ENCODE results near the gene ZFPM1. TPM values are rescaled to one million over a fixed set of nuclear protein-coding genes. Genes with fewer than 3 reads are reported as not detected.

ZFPM1 gene
- total and polyA plus RNA-seq, 12 donors, result 0.37 to 23.8 (median 3.5) TPM

DNA sequence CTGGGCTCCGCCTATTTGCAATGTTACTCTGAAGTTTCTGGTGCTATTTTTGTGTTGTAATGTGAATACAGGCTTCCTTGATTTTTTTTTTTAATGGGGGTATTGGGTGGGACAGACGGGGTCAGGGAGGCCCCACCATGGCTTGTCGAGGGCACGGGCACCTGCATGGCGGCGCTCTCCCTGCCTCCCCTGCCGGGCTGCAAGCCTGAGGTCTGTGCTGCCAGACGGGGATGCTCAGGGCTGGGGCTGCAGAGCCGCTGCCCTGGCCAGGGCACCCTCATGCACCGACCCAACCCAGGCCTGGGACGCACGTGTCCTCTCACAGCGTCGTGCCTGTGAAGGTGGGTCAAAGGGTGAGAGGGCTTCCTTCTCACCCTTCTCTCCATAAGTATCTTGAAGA lies 13.0 kb upstream of the ZFPM1 start:
- Histone ChIP-seq H3K27ac (no peak overlapping the region), H3K4me1 (replicated peaks in 1 of 2) (no peaks in the 10 kb centered on the region), H3K27me3 (no peaks in the 10 kb centered on the region), H3K4me3 (no peak overlapping the region), H3K36me3 (replicated peaks in 1 of 2) (no peaks in the 10 kb centered on the region), H3K9me3 (replicated peaks in 1 of 3) (no peaks in the 10 kb centered on the region)
- WGBS, 4 donors, result 68 to 81% (median 79%) methylated on average over 7 to 14 of the region's 14 CpGs
- DNase-seq, result no peak
- TF ChIP-seq POLR2A (IDR thresholded peaks at IDR 0.05), result no peak
- TF ChIP-seq, protein P1, sequence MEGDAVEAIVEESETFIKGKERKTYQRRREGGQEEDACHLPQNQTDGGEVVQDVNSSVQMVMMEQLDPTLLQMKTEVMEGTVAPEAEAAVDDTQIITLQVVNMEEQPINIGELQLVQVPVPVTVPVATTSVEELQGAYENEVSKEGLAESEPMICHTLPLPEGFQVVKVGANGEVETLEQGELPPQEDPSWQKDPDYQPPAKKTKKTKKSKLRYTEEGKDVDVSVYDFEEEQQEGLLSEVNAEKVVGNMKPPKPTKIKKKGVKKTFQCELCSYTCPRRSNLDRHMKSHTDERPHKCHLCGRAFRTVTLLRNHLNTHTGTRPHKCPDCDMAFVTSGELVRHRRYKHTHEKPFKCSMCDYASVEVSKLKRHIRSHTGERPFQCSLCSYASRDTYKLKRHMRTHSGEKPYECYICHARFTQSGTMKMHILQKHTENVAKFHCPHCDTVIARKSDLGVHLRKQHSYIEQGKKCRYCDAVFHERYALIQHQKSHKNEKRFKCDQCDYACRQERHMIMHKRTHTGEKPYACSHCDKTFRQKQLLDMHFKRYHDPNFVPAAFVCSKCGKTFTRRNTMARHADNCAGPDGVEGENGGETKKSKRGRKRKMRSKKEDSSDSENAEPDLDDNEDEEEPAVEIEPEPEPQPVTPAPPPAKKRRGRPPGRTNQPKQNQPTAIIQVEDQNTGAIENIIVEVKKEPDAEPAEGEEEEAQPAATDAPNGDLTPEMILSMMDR (IDR thresholded peaks at IDR 0.05), result no peak
- intact Hi-C loops (cut with DNase I), result loop anchor here (5.0 kb wide), 1 partner anchor 122 kb away; no protein-coding TSS in a partner anchor

DNA sequence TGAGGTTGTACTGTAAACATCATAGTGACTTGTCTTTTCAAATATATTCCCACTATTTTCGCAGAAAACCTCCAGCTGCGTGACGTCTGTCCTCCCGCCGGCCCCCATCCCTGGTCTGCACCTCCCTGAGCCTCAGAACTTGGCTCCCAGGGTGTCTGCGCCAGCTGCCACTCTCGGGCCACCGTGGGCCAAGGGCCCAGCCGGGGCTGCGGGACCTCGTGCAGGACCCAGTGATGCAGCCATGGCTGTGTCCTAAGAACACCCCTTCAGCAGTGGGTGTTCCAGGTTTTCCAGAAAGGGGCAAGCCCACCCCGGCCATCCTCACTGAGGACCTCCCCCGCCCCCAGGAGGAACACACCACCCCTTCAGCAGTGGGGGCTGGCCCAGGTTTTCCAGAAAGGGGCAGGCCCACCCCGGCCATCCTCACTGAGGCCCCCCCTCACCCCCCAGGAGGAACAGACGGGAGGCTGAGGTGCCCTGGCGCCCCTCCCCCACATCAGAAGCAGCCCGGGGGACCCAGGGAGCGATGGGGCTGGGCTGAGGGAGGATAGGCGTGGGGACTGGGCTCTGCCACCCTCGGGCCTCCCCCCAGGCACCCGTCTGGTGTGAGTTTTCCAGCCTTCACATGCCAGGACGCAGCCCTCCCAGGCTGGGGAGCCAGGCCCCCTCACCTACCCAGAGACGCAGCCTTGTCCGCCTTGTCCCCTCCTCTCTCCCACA lies 12.2 kb upstream of the ZFPM1 start:
- Histone ChIP-seq H3K27ac (no peak overlapping the region), H3K36me3 (replicated peaks in 1 of 2) (no peaks in the 10 kb centered on the region), H3K27me3 (no peaks in the 10 kb centered on the region), H3K4me3 (no peak overlapping the region), H3K4me1 (replicated peaks in 1 of 2) (no peaks in the 10 kb centered on the region), H3K9me3 (replicated peaks in 1 of 3) (no peaks in the 10 kb centered on the region)
- no peak for TF ChIP-seq POLR2A (IDR thresholded peaks at IDR 0.05)
- TF ChIP-seq, protein P1 (IDR thresholded peaks at IDR 0.05), result no peak
- DNase-seq, result no peak
- 69 to 82% (median 74%) methylated on average over 14 to 24 of the region's 24 CpGs for WGBS, 4 donors
- intact Hi-C loops (cut with DNase I), result loop anchor here (5.0 kb wide), 1 partner anchor 121 kb away; no protein-coding TSS in a partner anchor

DNA sequence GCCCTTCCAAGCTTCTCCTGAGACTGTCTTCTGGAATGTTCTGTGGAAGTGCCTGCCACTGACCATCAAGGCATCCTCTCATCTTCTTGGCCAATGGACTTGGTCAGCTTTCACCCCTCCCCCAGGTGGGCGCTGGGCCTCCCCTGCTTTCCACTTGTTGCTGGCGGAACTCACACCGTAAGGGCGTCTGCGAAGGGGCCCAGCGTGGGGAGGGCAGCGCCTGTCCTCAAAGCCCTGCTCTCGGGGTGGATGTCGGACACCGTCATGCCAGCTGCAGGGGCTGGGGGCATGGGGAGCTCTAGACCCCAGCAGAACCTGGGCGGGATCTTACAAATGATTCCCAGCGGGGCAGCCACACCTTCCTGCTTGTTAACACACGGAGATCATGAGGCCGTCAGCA lies 11.6 kb upstream of the ZFPM1 start:
- Histone ChIP-seq H3K27ac (no peak overlapping the region), H3K9me3 (replicated peaks in 1 of 3) (no peaks in the 10 kb centered on the region), H3K27me3 (no peaks in the 10 kb centered on the region), H3K4me1 (replicated peaks in 1 of 2) (no peaks in the 10 kb centered on the region), H3K4me3 (no peak overlapping the region), H3K36me3 (replicated peaks in 1 of 2) (no peaks in the 10 kb centered on the region)
- intact Hi-C loops (cut with DNase I), result loop anchor here (5.0 kb wide), 1 partner anchor 121 kb away; no protein-coding TSS in a partner anchor
- TF ChIP-seq POLR2A (IDR thresholded peaks at IDR 0.05), result no peak
- TF ChIP-seq, protein P1 (IDR thresholded peaks at IDR 0.05), result no peak
- WGBS, 4 donors, result 75 to 85% (median 81%) methylated on average over 11 to 14 of the region's 14 CpGs
- no peak for DNase-seq

DNA sequence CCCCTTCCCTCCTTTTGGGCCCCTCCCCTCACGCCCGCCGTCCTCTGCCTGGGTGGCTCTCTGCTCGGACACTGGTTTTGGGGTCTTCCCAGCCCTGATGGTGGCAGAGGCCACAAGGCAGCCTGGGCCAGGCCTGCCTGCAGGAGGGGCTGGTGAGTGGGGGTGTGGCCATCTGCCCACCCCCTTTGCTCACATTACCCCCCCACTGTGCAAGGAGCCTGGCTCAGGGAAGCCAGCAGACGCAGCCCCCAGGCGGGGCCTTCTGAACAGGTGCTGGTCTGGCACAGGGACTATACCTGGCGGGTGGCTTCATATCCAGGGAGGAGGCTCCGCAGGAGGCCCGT lies 10.7 kb upstream of the ZFPM1 start:
- no peaks in the 10 kb centered on the region for H3K4me1 ChIP-seq (replicated peaks in 1 of 2)
- H3K27me3 ChIP-seq, result no peaks in the 10 kb centered on the region
- H3K27ac ChIP-seq, result no peak overlapping the region
- intact Hi-C loops (cut with DNase I), result loop anchor here (2.0 to 5.0 kb wide), 2 partner anchors 84 to 120 kb away; no protein-coding TSS in a partner anchor
- WGBS, 4 donors, result 61 to 73% (median 65%) methylated on average over 4 to 9 of the region's 9 CpGs
- TF ChIP-seq POLR2A (IDR thresholded peaks at IDR 0.05), result no peak
- TF ChIP-seq, protein P1 (IDR thresholded peaks at IDR 0.05), result no peak
- no peaks in the 10 kb centered on the region for H3K36me3 ChIP-seq (replicated peaks in 1 of 2)
- no peak for DNase-seq
- no peaks in the 10 kb centered on the region for H3K9me3 ChIP-seq (replicated peaks in 1 of 3)
- no peak overlapping the region for H3K4me3 ChIP-seq
